Superior temporal gyrus (tissue), 1 donor: ENCODE measurements around the gene DPM3.
"Not testable (repeated sequence)": the region's sequence is repeated elsewhere in the genome, so short reads cannot be mapped to it uniquely, and the experiment has no call there.

Source experiments
- DNase-seq: peaks from one replicate; pipeline ENCODE4 v3.0.0-alpha.2; 2016; ENCODE audit errors: extremely low spot score

DPM3 gene

GRCh38 chr1:155175281-155175926 is 35.1 kb upstream of the DPM3 start:
- no peak for DNase-seq

- no peak for DNase-seq
Observed at GRCh38 chr1:155174324-155175280, 34.3 kb upstream of the DPM3 start.

DNA sequence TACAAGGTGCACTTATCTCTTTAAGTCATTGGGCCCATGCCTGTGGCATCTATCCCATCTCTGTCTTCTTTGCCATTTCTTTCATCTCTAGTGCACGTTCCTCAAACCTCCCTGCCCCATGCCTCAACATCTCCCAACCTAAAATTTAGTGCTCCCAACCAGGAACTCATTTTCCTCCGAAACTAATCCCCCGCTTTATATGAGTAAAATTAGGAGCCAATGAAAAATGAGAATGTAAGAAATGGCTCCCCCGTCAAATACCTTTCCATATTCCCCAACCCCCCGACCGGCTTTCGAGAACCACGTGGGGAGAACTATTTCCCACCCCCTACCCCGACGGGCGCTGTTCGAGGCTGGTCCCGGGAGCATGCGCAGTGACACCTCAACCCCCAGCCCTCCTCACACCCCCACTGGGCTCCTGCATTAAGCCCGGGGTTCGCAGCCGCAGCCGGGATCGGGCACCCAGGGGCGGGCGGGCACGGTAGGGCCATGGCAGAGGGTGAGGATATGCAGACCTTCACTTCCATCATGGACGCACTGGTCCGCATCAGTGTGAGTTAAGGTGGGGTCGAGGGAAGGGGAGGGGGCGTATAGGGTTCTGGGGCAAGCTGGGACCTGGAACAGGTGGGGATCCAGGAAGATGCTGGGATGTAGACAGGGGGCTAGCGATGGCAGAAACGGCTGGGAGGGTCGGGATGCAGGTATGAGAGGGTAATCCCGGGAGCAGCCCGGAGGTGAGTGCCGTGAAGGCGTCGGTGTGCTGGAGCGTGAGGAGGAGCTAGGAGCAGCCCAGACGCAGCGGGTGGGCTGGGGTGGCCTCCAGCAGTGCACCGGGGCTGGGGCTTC is 33.4 kb upstream of the DPM3 start, which contains the start of gene TRIM46:
Gene TRIM46, plus strand, starts transcription at position 372 of the 846 bp plus-strand sequence. Its CDS starts 118 bp downstream, at position 490.
- peak; percentile 13 for DNase-seq

- peak; percentile 97 for DNase-seq
Observed at GRCh38 chr1:155172732-155173477, 32.6 kb upstream of the DPM3 start, which contains the start of gene KRTCAP2. KRTCAP2 (minus strand) TSS chr1:155173304; CDS start chr1:155173224, 80 bp downstream.

- no peak for DNase-seq
Observed at GRCh38 chr1:155171836-155172731, 31.8 kb upstream of the DPM3 start.

GRCh38 chr1:155170806-155171205 is 30.5 kb upstream of the DPM3 start:
- DNase-seq, result no peak

- no peak for DNase-seq
Observed at GRCh38 chr1:155170101-155170785, 29.9 kb upstream of the DPM3 start.

DNA sequence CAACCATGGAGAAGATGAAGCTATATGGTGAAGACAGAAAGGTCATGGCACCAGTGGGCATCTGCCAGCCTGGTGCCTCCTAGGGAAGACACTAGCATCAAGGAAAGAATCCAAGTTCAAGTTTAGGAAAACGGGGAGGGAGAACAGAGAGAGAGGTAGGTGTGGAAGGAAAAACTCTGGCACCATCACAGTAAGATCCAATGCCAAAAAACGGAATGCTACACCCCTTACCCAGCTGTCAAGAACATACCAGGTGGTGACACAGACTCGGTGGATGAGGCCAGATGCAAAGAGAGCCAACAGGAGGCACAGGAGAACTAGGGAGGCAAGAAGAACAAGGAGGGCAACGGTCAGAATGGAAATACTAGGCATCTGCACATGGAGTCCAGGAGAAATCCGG is 29.2 kb upstream of the DPM3 start:
- no peak for DNase-seq

- no peak for DNase-seq
Observed at GRCh38 chr1:155168456-155169210, 28.3 kb upstream of the DPM3 start.

- not testable (repeated sequence) for DNase-seq
Observed at GRCh38 chr1:155168105-155168445, 27.7 kb upstream of the DPM3 start.

DNA sequence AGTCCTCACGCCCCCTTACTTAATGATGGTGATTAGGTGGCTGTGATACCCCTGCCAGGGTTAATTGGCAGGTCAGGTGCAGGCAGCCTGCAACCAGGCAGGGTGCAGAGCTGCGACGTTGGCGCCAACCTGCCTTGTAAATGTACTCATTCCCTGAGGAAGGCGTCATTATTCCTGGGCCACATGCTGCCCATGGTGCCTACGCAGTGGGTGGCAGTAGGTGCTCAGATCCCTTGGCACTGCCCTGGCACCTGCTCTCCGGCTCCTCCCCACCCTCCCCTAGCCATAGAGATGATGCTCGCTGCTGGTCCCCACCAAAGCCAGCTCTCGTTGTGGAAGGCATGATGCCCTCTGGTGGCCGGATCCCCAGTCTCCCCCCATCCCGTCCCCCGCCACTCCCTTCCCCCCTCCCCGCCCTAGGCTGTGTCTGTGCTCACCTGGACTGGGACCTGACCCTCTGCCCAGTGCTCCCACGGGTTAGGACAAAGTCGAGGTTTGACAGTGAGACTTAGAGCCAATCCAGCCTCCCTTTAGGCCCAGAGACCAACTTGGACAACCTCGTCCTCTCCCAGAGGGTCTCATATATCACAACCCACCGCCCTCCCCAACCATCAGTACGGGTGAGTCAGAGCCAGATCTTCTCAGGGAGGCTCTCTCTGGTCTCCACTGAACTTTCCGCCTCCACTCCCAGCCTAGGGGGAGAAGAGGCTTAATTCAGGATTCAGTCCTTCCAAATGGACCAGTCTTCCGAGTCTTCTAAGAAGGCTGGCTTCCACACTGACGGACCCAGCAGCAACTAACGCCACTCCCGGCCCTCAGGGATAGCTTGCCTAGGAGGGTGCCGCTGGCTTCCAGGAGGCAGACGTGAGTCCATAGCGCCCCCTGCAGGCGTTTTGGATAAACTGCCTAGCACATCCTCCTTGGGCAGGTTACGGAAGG is 27.1 kb upstream of the DPM3 start:
- peak; percentile 97 for DNase-seq

- no peak for DNase-seq
Observed at GRCh38 chr1:155166471-155167165, 26.3 kb upstream of the DPM3 start.

- no peak for DNase-seq
Observed at GRCh38 chr1:155166051-155166470, 25.7 kb upstream of the DPM3 start.

DNA sequence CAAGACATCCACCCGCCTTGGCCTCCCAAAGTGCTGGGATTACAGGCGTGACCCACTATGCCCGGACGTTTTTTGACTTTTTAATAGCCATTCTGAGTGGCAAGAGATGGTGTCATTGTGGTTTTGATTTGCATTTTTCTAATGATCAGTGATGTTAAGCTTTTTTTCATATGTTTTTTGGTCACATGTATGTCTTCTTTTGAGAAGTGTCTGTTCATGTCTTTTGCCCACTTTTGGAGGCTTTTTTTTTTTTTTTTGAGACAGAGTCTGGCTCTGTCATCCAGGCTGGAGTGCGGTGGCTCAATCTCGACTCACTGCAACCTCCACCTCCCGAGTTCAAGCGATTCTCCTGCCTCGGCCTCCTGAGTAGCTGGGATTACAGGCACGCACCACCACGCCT is 24.3 kb upstream of the DPM3 start:
- DNase-seq, result not testable (repeated sequence)

DNA sequence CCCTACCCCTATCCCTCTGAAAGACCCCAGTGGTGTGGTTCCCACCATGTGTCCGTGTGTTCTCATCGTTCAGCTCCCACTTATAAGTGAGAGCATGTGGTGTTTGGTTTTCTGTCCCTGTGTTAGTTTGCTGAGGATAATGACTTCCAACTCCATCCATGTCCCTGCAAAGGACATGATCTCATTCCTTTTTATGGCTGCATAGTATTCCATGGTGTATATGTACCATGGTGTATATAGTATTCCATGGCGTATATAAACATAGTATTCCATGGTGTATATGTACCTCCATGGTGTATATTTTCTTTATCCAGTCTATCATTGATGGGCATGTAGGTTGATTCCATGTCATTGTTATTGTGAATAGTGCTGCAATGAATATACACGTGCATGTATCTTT is 23.5 kb upstream of the DPM3 start:
- not testable (repeated sequence) for DNase-seq

GRCh38 chr1:155162631-155163030 is 22.3 kb upstream of the DPM3 start:
- DNase-seq, result not testable (repeated sequence)

GRCh38 chr1:155160128-155160527 is 19.8 kb upstream of the DPM3 start:
- no peak for DNase-seq
